Measurements from ENCODE around the gene SLC38A11.

SLC38A11 gene

DNA sequence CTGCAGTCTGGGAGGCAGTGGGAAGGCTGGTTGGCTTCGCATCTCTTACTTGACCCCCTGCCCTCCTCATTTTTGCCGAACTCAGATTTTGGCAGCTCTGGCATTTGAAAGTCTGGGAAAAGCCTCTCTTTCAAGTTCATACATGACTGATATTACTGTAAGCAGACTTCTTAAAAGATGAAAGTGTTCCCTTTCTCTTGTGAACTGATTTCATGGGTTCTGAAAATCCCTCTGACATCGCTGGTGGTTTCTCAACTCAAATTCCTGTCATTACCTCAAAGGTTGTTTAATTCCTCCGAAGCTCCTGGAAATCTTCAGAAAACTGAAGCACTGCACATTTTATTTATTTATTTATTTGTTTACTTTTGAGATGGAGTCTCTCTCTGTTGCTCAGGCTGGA, 16.9 kb upstream of the SLC38A11 start:
- DNase-seq (ENCODE audit: low read depth in 2 of 2), result no peak

DNA sequence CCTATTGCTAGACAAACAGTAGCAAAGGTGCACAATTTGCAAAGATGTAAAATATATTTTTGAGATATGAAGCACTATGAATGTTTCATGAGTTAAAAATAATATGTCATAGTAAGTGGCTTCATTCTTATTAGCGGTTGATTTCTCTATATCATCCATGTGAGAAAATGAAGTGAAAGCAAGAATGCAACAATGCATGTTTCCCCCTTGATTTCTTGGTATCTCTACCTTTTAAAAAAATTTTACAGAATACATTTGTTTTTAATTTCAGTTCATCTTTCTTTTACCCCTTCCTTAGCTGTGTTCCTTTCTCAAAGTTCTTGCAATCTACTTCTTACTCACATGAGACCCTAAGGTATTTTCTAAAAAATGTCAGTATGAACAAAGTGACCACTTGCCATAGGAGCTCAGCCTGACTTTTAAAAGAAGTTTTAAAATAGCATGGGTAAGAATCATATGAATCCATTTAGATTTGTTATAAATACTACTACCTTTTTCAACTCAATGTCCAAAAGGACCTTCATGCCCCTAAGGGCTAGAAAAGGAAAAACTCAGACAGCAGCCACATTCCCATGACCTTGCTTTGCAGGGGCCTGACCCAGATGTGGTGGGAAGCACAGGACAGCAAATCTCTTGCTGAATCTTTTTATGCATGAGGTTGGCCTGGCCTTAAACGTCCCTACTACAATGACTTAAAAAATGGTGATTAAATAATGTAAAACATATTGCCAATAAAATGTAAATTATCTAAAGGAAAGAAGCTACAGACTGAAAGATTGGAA, 14.8 kb upstream of the SLC38A11 start:
- DNase-seq (ENCODE audit: low read depth in 2 of 2), result no peak

DNA sequence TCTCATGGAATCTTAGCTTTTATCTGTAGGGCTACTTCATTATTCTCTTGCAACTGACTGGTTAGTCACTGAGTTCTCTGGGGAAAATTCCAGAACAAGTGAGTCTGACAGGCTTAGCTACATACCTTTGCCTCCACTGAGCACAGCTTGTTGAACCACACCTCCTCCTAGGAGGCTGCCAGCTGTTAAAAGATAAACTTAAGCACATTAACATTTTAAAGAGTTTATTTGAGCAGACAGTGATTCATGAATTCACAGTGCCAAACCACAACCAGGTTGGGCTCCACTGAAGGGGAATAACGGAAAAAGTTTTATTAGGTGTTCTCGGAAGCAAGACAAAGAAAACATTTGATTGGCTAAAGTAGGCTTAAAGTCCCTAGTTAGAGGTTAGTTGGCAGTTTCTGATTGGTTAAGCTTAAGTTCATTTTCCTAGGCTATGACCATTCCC, 12.5 kb upstream of the SLC38A11 start:
- peak in 1 of 2 experiments; percentile 46 for DNase-seq (ENCODE audit: low read depth in 2 of 2)

DNA sequence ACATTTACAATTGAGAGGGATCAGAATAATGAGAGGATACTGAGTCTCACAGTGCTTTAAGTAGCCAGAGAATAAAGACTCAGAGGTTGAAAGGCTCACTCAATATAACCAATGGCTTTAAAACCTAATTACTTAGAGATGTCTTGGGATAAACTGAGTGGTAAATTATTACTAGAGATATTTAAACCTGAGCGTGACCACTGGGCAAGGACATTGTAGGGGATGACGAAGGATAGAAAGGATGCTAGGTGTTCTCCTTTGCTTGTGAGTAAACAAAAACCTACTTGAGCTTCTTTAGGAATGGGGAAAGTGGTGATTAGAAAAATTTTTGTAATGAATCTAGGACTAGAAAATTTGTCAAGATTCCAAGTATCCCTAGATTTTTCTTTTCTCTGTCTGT, 12.0 kb upstream of the SLC38A11 start:
- no peak for DNase-seq (ENCODE audit: low read depth in 2 of 2)

DNA sequence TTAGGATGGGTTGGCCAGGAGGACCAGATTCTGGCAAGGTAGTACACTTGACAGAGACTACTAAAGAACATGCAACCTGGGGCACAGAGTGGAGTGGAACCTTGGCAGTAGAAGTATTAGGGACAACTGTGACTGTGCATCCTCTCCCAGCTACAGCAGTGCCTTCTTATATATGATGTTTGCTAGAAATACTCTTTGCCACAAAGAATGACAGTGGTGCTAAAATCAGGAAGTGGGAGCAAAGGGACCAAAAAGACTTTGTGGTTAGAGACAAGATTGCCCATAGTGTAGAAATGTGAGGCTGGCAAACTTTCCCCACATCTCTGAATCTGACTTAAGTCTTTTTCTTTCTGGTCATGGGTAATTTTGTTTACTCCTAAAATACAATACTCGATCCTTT, 9.4 kb upstream of the SLC38A11 start:
- no peak for DNase-seq (ENCODE audit: low read depth in 2 of 2)

DNA sequence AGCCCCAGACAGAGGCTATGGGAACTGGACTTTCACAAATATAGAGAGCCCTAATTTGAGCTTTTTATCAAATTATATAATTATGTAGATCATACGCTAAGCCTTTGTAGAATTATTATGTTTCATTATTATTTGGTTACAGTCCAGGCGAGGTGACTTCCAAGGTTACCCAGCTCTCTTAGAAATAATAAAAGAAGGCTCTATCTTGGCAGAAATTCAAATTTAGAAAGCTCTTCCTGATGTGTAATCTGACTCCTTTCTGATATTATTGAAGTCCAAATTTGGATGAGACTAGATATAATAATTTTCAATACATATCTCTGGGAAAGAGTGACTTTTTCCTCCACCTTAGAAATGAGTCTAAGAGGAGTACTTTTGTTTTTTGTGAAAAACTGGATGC, 4.8 kb upstream of the SLC38A11 start:
- no peak for DNase-seq (ENCODE audit: low read depth in 2 of 2)

DNA sequence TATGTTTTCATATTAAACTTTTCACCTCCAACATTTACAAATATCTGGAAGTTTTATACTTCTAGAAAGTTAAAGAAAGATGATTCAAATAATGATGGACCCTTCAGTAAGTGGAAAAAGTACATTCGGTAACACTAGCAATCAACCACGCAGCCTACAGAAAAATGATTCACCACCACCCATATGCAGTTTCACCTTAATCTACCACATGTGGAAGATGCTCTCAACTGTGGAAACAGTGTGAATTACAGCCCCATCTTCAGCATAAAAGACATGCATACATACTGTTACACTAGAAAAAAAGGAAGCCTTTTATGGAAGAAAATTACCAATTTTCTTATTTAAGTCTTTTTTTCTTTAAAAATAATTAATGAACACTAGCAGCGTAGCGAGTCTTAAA, 1.1 kb downstream of the SLC38A11 start:
- no peak for DNase-seq (ENCODE audit: low read depth in 2 of 2)

DNA sequence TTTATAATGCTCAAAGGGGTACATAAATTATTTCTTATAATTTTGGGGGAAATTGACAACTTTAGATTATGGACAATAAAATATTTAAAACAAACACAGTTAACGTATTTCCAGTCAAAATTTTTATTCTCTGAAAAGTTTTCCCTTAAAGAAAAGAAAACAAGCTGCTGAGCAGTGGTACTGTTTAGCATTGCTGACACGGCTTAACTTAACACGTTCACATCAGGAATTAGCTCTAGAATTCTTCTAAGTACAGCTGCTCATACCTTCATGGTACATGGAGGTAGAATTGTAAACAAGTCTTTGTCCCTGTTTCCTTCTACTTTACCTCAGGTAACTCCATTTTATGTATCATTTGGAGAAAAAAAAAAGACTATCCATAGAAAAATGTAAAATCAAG, 2.0 kb downstream of the SLC38A11 start:
- DNase-seq (ENCODE audit: low read depth in 2 of 2), result no peak

DNA sequence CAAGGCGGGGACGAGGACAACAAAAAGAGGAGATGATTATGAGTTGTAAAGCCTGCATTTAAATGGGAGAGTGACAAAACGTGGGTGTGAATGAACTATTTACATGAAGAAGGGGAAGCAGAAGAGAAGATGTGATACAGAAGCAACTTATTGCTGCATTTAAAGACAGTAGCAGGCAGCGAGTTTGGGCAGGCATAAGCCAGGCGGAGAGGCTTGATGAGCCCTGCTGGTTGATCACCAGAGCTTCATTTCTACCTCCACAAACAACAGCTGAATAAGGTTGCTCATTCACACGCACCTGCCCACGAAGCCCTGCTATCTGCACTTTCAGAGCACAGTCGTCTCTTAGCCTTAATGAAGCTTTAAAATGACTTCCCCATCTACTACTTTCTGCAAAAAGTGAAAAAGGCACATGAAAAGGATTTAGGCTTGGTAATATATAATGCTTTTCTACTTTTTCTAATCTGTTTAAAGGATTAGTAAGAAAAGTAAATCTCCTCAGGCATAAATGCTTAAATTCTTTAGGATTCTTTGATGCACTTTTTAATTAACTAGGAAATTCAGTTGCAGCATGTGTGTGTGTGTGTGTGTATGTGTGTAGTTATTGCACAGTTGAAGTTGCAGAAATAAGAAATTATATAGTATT, 3.1 kb downstream of the SLC38A11 start:
- no peak for DNase-seq (ENCODE audit: low read depth in 2 of 2)

DNA sequence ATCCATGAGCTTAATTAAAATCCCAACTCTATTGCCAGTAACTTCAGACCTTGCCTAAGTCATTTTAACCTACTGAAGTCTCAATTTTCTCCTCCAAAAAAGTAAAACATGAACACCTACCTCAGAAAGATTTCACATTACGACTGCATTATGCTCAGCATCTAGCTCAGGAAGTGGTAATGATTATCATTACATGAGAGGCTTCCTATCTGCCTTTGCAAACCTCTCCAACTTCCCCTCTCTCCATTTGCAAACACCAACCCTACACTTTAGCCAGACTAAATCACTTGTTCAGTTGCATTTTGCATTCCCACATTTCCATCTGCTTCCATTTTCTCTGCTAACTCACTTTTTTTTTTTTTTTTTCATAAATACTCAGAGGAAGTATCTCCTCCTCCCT, 6.8 kb downstream of the SLC38A11 start:
- no peak for DNase-seq (ENCODE audit: low read depth in 2 of 2)

DNA sequence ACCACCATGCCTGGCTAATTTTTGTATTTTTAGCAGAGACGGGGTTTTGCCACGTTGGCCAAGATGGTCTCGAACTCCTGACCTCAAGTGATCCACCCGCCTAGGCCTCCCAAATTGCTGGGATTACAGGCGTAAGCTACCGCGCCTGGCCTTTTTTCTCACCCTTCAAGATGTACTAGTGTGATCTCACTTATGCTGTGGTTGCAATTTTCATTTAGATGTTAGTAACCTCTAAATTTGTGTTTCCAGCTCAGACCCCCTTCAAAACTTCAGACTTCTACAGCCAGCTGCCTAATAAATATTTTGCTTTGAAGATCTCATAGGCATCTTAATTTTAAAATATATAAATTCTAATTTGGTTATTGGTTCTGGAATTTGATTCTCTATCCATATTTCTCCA, 8.0 kb downstream of the SLC38A11 start:
- DNase-seq (ENCODE audit: low read depth in 2 of 2), result no peak

DNA sequence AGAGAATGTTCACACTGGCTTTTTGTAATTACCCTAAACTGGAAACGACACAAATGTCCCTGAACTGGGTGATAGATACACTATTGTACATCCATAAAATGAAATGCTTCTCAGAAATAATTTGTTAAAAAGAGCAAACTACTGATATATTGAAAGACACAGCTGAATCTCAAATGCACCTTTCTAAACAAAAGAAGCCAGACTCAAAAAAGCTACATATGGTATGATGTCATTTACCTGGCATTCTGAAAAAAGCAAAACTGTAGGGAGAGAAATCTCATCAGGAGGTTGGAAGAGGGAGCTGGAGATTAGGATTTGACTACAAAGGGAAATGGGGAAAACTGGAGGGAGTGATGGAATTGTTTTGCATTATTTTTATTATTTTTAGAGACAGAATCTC, 12.0 kb downstream of the SLC38A11 start:
- DNase-seq (ENCODE audit: low read depth in 2 of 2), result no peak

DNA sequence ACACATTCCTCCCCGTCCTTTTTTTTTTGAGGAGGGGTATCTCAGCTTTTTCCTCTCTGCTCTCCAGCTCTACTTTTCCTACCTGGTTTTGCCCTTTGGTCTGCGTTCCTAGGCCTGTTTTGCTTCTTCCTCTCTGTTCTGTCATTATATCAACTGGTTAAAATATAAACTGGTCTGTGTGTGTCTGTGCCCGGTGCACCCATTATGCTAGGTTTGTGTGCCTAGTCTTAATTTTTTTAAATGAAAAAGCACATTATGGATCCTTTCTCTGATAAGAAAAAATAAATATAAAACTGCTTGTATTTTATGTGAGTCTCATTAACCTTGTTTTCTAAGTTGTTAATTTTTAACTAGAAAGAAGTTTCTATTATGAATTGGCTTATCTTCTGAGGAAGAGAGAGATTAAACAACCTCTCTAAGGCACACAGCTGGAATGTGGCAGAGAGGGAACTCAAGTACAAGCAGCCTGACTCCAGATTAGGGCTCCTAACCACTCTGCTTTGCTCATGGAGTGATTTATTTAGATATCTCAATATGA, 17.4 kb downstream of the SLC38A11 start:
- no peak for DNase-seq (ENCODE audit: low read depth in 2 of 2)

DNA sequence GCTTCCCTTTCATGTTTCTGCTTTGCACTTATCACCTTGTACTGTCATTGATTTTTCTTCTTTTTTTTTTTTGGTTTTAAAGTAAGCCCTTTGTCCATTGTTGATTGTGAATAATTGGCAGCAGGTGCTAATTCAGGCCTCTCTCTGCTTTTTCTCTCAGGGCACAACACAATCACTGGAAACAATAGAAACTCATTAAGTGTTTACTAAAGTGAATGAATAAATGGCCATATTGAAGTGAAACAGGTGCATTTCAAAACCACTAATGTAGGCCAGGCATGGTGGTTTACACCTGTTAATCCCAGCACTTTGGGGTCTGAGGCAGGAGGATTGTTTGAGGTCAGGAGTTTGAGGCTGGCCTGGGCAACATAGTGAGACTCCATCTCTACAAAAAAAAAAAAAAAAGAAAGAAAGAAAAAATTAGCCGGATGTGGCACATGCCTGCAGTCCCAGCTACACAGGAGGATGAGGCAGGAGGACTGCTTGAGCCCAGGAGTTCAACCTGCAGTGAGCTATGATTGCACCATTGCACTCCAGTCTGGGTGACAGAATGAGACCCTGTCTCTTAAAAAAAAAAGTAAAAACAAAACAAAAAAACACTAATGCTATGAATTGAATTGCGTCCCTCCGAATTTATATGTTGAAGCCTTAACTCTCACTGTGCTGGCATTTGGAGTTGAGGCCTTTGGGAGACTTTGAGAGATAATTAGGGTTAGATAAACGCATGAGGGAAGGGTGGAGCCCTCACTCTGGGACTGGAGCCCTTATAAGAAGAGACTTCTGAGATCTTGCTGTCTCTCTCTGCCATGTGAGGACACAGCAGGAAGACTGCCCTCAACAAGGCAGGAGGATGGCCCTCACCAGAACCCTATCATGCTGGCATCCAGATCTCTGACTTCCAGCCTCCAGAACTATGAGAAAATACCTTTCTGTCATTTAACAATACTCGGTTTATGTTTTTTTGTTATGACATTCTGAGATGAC, 19.9 kb downstream of the SLC38A11 start:
- DNase-seq (ENCODE audit: low read depth in 2 of 2), result no peak

DNA sequence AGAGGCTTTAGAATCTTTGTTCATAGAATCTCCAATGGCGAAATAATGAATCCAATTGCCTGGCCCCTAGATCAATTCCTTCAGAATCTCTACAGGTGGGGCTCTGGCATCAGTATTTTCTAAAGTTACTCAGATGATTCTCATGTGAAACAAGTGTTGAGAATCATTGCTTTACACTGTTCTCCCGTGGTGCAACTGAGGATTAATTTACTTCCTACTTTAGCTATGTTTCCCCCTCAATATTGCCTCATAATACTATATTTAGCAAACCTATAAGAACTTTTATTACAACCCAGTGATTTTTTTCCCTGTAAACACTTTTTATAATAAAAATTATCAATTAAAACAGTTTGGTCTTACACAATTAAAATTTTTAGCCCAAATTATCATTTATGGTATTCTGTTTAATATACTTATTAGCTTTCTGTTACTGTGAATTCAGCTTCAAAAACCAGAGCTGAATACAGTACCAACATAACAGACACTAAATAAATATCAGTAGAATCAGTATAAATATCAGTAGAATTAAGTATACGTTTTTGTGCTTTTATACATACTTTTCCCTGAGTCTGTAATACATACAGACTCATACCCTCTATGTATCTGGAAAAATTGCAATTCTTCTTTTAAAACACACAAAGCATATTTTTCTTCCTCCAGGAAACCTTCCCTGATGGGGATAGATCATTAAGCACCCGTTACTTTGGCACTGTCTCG, 20.8 kb downstream of the SLC38A11 start:
- DNase-seq (ENCODE audit: low read depth in 2 of 2), result no peak

DNA sequence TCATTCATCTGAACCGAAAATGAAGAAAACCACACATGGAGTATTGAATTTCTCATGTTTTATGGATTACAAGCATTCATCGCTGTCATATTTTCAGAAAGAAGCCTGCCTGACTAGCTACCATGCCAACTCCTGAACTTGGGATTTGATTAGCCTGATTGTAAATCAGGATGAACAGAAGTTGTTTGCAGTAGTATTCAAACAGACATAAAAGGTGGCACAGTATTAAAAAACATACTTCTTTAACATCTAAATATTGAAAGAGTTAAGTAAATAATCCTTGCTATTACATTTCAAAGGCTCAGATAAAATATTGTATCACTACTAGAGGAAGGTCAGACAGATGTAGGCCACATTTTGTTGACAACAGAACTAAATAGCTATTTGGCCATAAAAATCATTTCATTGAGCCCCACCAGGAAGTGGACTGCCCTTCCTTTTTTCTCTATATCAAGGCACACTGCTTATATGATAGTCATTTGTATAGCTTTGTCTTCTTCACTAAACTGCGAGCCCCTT, 21.6 kb downstream of the SLC38A11 start:
- no peak for DNase-seq (ENCODE audit: low read depth in 2 of 2)

DNA sequence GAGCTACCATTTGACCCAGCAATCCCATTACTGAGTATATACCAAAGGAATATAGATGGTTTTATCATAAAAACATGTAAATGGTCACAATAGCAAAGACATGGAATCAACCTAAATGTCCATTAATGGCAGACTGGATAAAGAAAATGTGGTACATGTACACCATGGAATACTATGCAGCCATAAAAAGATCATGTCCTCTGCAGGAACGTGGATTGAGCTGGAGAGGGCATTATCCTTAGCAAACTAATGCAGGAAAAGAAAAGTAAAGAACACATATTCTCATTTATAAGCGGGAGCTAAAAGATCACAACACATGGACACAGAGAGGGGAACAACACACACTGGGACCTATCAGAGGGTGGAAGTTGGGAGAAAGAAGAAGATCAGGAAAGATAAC, 22.9 kb downstream of the SLC38A11 start:
- DNase-seq (ENCODE audit: low read depth in 2 of 2), result no peak

DNA sequence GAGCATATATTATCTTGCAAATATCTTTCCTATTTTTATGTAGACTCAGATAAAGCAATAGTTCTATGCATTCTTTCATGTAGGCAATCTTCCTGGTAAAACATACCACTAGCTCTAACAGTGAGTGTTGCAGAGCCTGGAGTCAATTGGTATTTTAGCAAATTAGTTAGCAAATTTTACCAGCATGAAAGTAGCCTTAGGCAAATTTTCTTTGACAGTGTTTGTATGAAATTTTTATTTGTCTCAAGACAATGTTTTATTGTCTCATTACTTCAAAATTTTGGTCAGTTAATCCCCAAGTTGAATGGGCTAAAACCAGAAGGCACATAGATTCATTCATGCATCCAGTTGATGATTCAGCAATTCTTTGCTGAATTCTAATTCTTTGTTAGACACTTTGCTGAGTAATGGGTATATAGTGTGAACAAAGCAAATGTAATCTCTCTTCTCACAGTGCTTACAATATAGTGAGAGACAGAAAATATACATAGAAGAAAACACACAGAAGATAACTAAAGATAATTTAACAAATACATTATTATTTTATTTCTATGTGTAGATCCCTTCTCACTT, 27.1 kb downstream of the SLC38A11 start:
- DNase-seq (ENCODE audit: low read depth in 2 of 2), result no peak

DNA sequence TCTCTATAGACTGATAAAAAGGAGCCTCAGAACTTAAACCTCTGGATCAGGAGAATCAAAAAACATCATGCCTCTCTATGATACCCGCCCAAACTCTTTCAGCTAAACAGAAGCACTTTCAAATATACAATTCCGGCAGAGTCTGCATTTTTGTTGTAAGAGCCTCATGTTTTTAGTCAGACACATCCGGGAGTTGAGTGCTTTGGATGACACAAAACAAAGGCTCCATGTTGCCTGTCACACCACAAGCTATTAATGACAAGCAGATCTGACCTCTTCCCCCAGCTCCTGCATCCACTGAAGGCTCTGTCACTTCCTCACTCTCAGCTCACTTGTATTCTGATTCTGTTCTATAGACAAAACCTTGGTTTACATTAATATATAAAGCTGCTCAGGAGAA, 33.2 kb downstream of the SLC38A11 start:
- no peak for DNase-seq (ENCODE audit: low read depth in 2 of 2)

DNA sequence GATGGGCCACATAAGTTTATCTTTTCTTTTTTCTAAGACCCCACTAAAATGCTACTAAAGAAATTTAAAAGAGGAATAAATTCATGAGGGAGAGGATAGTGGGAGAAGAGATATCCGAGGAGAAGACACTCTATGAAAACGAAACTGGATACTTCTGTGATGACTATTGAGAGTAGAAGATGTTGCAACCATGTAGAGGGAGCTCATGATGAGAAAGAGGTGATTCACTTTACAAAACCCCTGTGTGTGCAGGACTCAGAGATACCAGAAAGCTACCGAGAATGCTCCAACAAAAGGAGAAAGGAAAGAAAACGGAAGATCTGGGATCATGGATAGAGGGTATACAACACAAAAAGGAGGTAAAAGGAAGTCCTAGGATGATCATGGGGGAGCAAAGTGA, 34.9 kb downstream of the SLC38A11 start:
- peak; percentile 88 for DNase-seq (ENCODE audit: low read depth in 2 of 2)
